ENCODE data around the gene AIM2. TPM values are rescaled to one million over a fixed set of nuclear protein-coding genes. Genes with fewer than 3 reads are reported as not detected.
"Not testable (repeated sequence)": the region's sequence is repeated elsewhere in the genome, so short reads cannot be mapped to it uniquely, and the experiment has no call there.

AIM2 gene
- total and polyA plus RNA-seq, 2 of the 4 experiments (the other 2 are of a cell fraction), result not detected

DNA sequence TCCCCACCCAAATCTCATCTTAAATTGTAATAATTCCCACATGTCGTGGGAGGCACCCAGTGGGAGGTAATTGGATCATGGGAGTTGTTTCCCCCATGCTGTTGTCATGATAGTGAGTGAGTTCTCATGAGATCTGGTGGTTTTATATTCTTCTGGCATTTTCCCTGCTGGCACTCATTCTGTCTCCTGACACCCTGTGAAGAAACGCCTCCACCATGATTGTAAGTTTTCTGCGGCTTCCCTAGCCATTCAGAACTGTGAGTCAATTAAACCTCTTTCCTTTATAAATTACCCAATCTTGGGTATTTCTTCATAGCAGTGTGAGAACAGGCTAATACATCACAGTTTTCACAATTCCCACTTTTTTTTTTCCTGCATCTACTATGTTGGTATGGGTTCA lies 26.5 kb upstream of the AIM2 start:
- H4K8ac ChIP-seq (ENCODE audit: low read depth in 2 of 2, low read length in 2 of 2); H3K27me3 ChIP-seq (ENCODE audit: control insufficient read depth, insufficient read depth, low read length); ATAC-seq (ENCODE audit: low read depth); H3K9me1 ChIP-seq (ENCODE audit: insufficient read depth, low read length); H3K9ac ChIP-seq (ENCODE audit: low read depth, low read length); H3K4me3 ChIP-seq (ENCODE audit: insufficient read depth, low read depth, low read length); H3K27ac ChIP-seq (ENCODE audit: insufficient read depth, low read length); H2BK120ac ChIP-seq (ENCODE audit: low read depth, low read length); H3K23ac ChIP-seq (ENCODE audit: low read depth, low read length); DNase-seq; H2BK15ac ChIP-seq (ENCODE audit: low read depth, low read length); POLR2A ChIA-PET (ENCODE audit: unreplicated experiment); H3K79me1 ChIP-seq (ENCODE audit: low read depth in 1 of 2, low read length in 2 of 2); H3K36me3 ChIP-seq (ENCODE audit: control insufficient read depth, insufficient read depth, low read length); H3K18ac ChIP-seq (ENCODE audit: low read depth, low read length); H3K14ac ChIP-seq (replicated peaks; ENCODE audit: low read depth, low read length); in situ Hi-C loops (cut with MboI; ENCODE audit: low sequenced_read_pairs); dilution Hi-C loops (cut with HindIII; ENCODE audit: low sequenced_read_pairs, unreplicated experiment); H4K91ac ChIP-seq (ENCODE audit: insufficient read depth, low read depth, low read length); H3K9me3 ChIP-seq (ENCODE audit: control insufficient read depth, insufficient read depth, low read length); H3K4me1 ChIP-seq (ENCODE audit: control insufficient read depth, insufficient read depth, low read length); H2AK9ac ChIP-seq (replicated peaks; ENCODE audit: low read depth, low read length, poor library complexity); intact Hi-C loops (cut with micrococcal nuclease); H3K56ac ChIP-seq (ENCODE audit: extremely low read depth, insufficient read depth, low read length); H2AFZ ChIP-seq (replicated peaks; ENCODE audit: low read length, poor library complexity); H2BK20ac ChIP-seq (ENCODE audit: low read depth, low read length); H4K20me1 ChIP-seq (ENCODE audit: insufficient read depth, low read length); BruUV-seq (replicated peaks); H4K5ac ChIP-seq (ENCODE audit: low read depth, low read length); H3K4me2 ChIP-seq (ENCODE audit: low read depth, low read length); H2AK5ac ChIP-seq (ENCODE audit: low read depth, low read length); H2BK5ac ChIP-seq (ENCODE audit: low read depth, low read length, poor library complexity, severe bottlenecking); H3K4ac ChIP-seq (ENCODE audit: low read depth, low read length): not testable (repeated sequence)
- CTCF ChIA-PET, result interaction anchor here (0.6 kb wide), 1 partner anchor 93 kb away, joined by 3 read pairs; the partner anchor contains the start of gene IFI16
- WGBS, 2 experiments (ENCODE audit: extremely low coverage in 2 of 2, insufficient read length in 1 of 2), result no CpG with 5 or more reads among the region's 3 CpGs

Data from IMR-90 (cell line).